Raji (cell line): Measurements from ENCODE around the gene KDM4D.

ENCODE experiments used
- POLR2A ChIP-seq: IDR thresholded peaks from 2 replicates; pipeline ENCODE4 v1.6.1; 2011; ENCODE audit warnings: low read depth, low read length, control low read depth; ENCODE audit not compliant: insufficient read depth

KDM4D gene

DNA sequence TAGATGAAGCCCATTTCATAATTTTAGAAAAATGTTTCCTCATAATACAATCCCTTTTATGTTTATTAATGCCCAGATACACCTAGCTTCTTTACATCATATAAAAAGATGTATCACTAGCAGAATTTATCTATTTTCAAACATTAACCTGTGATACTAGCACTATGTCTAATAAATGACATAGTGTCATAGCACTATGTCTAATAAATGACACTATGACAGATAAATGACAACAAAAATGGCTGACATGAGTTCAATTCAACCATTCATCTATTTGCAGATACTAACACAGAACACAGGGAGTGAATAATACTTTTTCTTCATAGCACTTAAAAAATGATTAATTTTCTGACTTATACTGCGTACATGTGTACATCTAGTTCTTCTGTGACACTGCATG is 32.1 kb downstream of the KDM4D start:
- TF ChIP-seq POLR2A = no peak

DNA sequence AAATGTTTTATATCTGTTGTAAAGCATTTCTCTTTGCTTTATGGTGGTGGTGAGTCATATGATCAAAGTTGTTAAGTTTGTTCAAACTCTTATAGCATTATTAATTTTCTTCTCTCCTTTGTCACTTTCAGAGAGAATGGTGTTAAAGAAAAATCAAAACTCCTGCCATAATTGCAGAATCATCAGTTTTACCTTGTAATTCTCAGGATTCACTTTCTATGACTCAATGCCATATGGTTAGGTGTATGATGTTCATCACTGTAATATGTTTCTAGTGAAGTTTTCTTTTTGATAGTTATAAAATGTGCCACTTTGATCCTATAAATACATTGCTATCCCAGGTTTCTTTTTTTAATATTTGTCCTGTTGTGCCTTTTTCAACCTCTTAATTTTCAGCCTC is 37.9 kb downstream of the KDM4D start:
- no peak for TF ChIP-seq POLR2A

DNA sequence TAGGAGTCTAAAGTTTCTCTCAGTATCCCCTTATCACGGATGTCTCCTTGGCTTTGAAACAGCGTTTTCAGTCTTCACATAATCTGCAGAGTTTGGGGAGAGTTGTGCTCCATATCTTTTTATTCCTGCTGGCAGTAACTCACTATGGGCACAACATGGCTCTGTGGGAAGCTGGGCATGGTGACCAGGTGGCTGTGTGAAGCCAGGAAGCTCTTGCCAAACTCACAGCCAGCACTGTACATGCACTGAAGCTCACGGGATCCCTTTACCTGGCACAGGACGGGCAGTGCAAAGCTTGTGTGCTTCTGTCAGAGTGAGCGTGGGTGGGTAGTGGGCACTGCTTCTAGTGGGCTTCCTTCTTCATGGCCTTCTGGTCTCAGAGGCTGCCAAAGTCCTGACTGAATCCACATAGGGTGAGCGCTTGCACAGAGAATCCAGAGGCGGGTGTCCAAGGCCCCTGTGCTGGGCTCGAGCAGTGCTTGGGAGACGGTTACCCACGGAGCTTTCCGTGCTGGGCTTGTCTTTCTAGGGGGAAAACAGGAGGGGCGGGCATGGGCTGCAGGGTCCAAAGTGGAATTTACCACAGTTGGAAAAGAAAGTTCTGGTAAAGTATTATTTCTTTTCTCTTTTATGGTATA is 40.8 kb downstream of the KDM4D start:
- TF ChIP-seq POLR2A = no peak

DNA sequence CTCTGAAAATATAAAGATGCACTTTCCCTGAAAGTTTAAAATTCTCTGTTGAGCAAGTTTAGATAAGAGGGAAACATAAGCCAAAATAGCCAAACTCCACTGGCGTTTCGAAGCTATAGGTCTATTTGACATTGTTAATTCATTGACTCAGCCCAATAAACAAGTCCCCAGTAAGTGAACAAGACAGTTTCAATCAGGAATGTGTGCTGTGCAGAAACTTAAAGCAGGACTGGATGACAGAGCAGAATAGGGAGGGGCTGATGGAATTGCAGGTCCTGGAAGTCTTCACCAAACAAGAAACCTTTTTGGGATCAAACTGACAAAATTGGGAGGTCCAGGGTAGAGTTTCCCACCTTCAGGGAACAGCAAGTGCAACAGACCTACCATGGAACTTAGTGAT is 42.6 kb downstream of the KDM4D start:
- TF ChIP-seq POLR2A = no peak

DNA sequence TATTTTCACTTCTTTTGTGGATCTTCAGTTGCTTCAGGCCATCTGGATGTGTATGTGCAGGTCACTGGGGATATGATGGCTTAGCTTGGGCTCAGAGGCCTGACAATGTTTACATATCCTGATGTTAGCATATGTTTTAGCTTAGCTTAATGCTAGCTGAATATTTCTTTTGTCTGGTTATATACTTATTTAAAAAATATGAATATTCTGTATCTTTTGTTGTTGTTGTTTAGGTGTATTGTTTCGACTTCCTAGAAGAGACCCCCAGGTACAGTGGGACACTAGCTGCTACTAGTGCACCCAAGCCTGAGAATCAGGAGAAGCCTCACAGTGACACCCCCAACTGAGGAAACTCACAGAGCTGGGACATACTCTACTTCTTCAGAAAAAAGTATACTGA is 51.4 kb downstream of the KDM4D start, which contains the start of gene KDM4E:
Gene KDM4E (plus strand): TSS at position 301 of the 400 bp plus-strand sequence. CDS start 300 bp downstream, outside the sequence.
- no peak for TF ChIP-seq POLR2A

DNA sequence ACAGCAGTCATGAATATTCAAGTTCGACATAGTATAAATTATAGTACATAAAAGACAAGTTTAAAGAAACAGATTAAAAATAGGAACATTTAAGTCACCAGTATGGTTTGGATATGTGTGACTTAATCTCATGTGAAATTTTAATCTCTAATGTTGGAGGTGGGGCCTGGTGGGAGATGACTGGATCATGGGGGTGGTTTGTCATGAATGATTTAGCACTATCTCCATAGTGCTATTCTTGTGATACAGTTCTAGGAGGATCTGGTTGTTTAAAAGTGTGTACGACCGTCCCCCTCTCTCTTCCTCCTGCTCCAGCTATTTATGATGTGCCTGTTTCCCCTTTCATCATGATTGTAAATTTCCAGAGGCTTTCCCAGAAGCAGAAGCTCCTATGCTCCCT is 54.8 kb downstream of the KDM4D start:
- no peak for TF ChIP-seq POLR2A

DNA sequence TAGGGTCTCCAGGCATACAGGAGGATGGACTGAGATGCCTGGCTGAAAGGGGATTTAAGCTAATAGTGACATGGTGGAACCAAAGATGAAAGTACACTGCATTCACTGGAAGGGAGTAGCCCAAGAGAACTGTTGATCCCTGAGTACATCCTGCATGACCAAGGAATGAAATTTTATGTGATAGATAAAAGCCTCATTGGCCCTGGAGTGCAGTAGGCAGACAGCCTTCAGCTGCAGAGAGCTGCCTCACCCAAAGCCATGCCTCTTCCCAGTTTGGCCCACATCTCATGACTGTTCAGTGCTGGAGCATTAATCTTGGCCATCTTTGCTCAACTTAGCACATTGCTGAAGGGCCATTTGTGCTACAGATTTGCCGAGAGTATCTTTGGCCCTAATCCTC is 59.5 kb downstream of the KDM4D start:
- TF ChIP-seq POLR2A = no peak

DNA sequence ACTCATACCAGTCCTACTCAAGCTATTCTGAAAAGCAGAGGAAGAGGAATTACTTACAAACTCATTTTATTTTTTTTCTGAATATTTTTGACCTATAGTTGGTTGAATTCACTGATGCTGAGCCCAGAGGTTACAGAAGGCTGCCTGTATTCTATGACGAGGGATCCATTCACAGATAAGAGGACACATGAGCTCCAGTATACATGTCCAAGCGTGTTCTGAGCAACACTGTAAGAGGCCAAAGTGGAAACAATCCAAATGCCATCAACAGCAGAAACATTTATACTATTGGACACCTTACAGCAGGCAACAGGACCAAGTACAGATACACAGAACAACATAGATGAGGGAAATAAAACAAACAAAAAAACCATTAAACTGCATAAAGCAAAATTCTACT is 61.8 kb downstream of the KDM4D start:
- TF ChIP-seq POLR2A = no peak

DNA sequence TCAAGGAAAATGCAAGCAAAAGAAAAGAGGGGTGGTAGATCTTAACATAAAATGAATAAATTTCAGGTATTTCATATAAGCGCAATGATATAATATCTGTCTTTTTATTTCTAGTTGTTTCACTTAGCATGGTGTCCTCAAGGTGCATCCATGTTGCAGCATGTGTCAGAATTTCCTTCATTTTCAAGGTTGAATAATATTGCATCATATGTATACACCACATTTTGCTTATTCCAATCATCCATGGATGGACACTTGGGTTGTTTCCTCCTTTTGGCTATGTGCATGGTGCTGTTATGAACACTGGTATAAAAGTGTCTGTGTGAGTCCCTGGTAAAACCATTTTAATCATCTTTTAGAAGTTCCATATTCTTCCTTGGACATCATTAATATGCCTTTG is 68.7 kb downstream of the KDM4D start:
- TF ChIP-seq POLR2A = no peak

DNA sequence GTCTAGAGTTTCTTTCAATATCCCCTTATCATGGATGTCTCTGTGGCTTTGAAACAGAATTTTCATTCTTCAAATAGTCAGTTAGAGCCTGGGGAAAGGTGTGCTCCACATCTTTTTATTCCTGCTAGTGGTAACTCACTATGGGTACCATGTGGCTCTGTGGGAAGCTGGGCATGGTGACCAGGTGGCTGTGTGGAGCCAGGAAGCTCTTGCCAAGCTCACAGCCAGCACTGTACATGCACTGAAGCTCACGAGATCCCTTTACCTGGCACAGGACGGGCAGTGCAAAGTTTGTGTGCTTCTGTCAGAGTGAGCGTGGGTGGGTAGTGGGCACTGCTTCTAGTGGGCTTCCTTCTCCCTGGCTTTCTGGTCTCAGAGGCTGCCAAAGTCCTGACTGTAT is 69.4 kb downstream of the KDM4D start:
- TF ChIP-seq POLR2A = no peak

DNA sequence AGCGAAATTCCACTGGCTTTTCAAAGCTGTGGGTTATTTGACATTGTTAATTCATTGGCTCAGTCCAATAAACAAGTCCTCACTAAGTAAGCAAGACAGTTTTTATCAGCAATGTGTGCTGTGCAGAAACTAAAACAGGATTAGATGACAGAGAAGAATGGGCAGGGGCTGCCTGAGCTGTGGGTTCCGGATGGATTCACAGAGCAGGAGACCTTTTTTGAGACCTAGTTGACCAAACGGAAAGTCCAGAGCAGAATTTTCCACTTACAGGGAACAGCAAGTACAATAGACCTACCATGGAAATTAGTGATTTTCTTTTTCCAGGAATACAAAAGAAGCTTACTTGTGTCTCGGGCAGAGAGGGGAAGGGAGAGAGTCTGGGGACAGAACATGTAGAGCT is 70.5 kb downstream of the KDM4D start:
- no peak for TF ChIP-seq POLR2A

DNA sequence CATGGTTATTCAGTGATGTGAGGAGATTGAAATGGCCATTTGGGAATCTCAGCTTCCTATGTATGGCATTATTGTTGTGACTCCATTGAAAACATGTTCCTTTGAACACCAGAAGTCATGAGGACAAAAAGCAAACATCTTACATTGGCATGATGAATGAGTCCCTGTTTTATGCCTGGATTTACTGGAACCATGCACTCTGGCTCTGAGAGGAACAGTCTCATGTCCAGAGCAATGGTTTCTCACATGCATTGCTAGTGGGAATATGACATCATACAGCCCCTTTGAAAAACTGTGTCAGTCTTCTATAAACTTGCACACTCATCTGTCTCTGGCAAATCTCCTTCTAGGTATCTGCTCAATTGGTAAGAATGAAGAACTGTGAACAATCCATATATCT is 72.3 kb downstream of the KDM4D start:
- TF ChIP-seq POLR2A = no peak
